A549 (cell line): ENCODE results near the gene COG8. TPM values are rescaled to one million over a fixed set of nuclear protein-coding genes. Genes with fewer than 3 reads are reported as not detected.
A peak's percentile ranks its signal among the peaks of the same experiment; 100 is the strongest.

Experiments used
- CBX2 ChIP-seq: fragments of 200-600 bp; sonication (generic); IDR thresholded peaks from 2 replicates; pipeline ENCODE4 v1.6.1; 2016; ENCODE audit warnings: low read depth, mild to moderate bottlenecking, borderline replicate concordance
- CBX8 ChIP-seq: fragments of 200-600 bp; sonication (generic); IDR thresholded peaks from 2 replicates; pipeline ENCODE4 v1.6.1; 2016
- CEBPB ChIP-seq, 2 experiments: fragments of >200 bp in 1 of 2; sonication (Bioruptor Twin) in 1 of 2; formaldehyde crosslinking in 1 of 2; IDR thresholded peaks; 2 replicates each; pipeline ENCODE4 v1.6.1; 2012 to 2016
- ESRRA ChIP-seq: fragments of 150-350 bp; IDR thresholded peaks from 2 replicates; pipeline ENCODE4 v1.6.1; 2014; ENCODE audit warnings: mild to moderate bottlenecking, low read length, borderline replicate concordance
- FOSL2 ChIP-seq, 2 experiments: fragments of 450-650 bp in 1 of 2; fragments of >200 bp in 1 of 2; sonication (Bioruptor Twin) in 1 of 2; formaldehyde crosslinking; IDR thresholded peaks; 2 replicates each; pipeline versions ENCODE4 v1.5.0 to v1.6.1; 2016 to 2020; ENCODE audit warnings: mild to moderate bottlenecking in 1 of 2, moderate library complexity in 1 of 2
- HEYL ChIP-seq: fragments of 250-450 bp; sonication (Bioruptor Pico); IDR thresholded peaks from 2 replicates; pipeline ENCODE4 v1.8.0; 2021; ENCODE audit warnings: mild to moderate bottlenecking, moderate library complexity
- HOXB13 ChIP-seq: fragments of 250-450 bp; sonication (Bioruptor Pico); IDR thresholded peaks from 2 replicates; pipeline ENCODE4 v1.5.0; 2020; ENCODE audit warnings: low read depth, mild to moderate bottlenecking, moderate library complexity
- HOXB5 ChIP-seq: fragments of 250-450 bp; sonication (Bioruptor Pico); IDR thresholded peaks from 2 replicates; pipeline ENCODE4 v1.5.0; 2020; ENCODE audit warnings: mild to moderate bottlenecking, moderate library complexity
- JUN ChIP-seq, 2 experiments: fragments of >200 bp; sonication (Bioruptor Twin); formaldehyde crosslinking; IDR thresholded peaks; 2 replicates in 1 of 2; 3 replicates in 1 of 2; pipeline ENCODE4 v1.6.1; 2016 to 2017
- JUNB ChIP-seq: fragments of >200 bp; sonication (Bioruptor Twin); formaldehyde crosslinking; IDR thresholded peaks from 2 replicates; pipeline ENCODE4 v1.6.1; 2016
- KDM1A ChIP-seq: fragments of 200-600 bp; sonication (generic); IDR thresholded peaks from 2 replicates; pipeline ENCODE4 v1.6.1; 2016; ENCODE audit warnings: low read depth, mild to moderate bottlenecking
- MAFK ChIP-seq: fragments of 450-650 bp; IDR thresholded peaks from 2 replicates; pipeline ENCODE4 v1.6.1; 2014; ENCODE audit not compliant: partially characterized antibody
- MAX ChIP-seq: IDR thresholded peaks from 2 replicates; pipeline ENCODE4 v1.6.1; 2012
- NFE2L2 ChIP-seq: fragments of 150-350 bp; conservative IDR thresholded peaks from 2 replicates; pipeline ENCODE4 v1.6.1; 2014; ENCODE audit warnings: low read length
- NPAS2 ChIP-seq: fragments of 250-450 bp; sonication (Bioruptor Pico); IDR thresholded peaks from 2 replicates; pipeline ENCODE4 v1.8.0; 2022; ENCODE audit warnings: mild to moderate bottlenecking, moderate library complexity, borderline replicate concordance
- NR3C1 ChIP-seq: fragments of >200 bp; sonication (Bioruptor Twin); formaldehyde crosslinking; IDR thresholded peaks from 3 replicates; pipeline ENCODE4 v1.6.1; 2017
- PHF8 ChIP-seq: fragments of 200-600 bp; sonication (generic); IDR thresholded peaks from 2 replicates; pipeline ENCODE4 v1.6.1; 2016; ENCODE audit warnings: low read depth, mild to moderate bottlenecking, antibody characterized with exemption, moderate library complexity, borderline replicate concordance
- POLR2A ChIP-seq: IDR thresholded peaks from 2 replicates; pipeline ENCODE4 v1.6.1; 2012; ENCODE audit warnings: mild to moderate bottlenecking, low read length
- POLR2AphosphoS2 ChIP-seq: conservative IDR thresholded peaks from 2 replicates; pipeline ENCODE4 v1.6.1; 2012; ENCODE audit warnings: low read length, improper control_type of control experiment, inconsistent platforms
- RAD21 ChIP-seq, 2 experiments: fragments of >200 bp in 1 of 2; sonication (Bioruptor Twin) in 1 of 2; formaldehyde crosslinking in 1 of 2; IDR thresholded peaks in 1 of 2; conservative IDR thresholded peaks in 1 of 2; 2 replicates in 1 of 2; 3 replicates in 1 of 2; pipeline ENCODE4 v1.6.1; 2012 to 2018; ENCODE audit warnings: inconsistent platforms in 1 of 2
- RARB ChIP-seq: fragments of 250-450 bp; sonication (Bioruptor Pico); IDR thresholded peaks from 2 replicates; pipeline ENCODE4 v1.8.0; 2021; ENCODE audit warnings: mild to moderate bottlenecking, moderate library complexity
- TFCP2L1 ChIP-seq: fragments of 250-450 bp; sonication (Bioruptor Pico); IDR thresholded peaks from 2 replicates; pipeline ENCODE4 v1.5.0; 2021; ENCODE audit warnings: mild to moderate bottlenecking
- ZC3H11A ChIP-seq: fragments of 450-650 bp; IDR thresholded peaks from 2 replicates; pipeline ENCODE4 v1.6.1; 2014; ENCODE audit warnings: antibody characterized with exemption, mild to moderate bottlenecking
- ZFP36 ChIP-seq: fragments of 450-650 bp; IDR thresholded peaks from 2 replicates; pipeline ENCODE4 v1.6.1; 2014; ENCODE audit warnings: borderline replicate concordance; ENCODE audit not compliant: partially characterized antibody
- ZNF302 ChIP-seq: fragments of 250-450 bp; sonication (Bioruptor Pico); IDR thresholded peaks from 2 replicates; pipeline ENCODE4 v1.9.0; 2021; ENCODE audit warnings: inconsistent platforms, mild to moderate bottlenecking, moderate library complexity
- polyA plus RNA-seq, 4 experiments: library from polyadenylated mRNA; depleted of rRNA in 3 of 4; stranded (reverse); fragments of >200 nt; fragmentation: RNase III in 1 of 4; extraction: RNeasy Plus Mini Kit Qiagen cat#74134 plus additional on column Dnase treatment in 1 of 4; gene quantifications; 2 replicates in 3 of 4; 3 replicates in 1 of 4; pipeline ENCODE4 v1.2.3, GENCODE V29; 2011 to 2017
- TF ChIP-seq, protein P1 (sequence below): fragments of >200 bp; sonication (Bioruptor Twin); formaldehyde crosslinking; IDR thresholded peaks from 3 replicates; pipeline ENCODE4 v1.5.1; 2016
- TF ChIP-seq, protein P2 (sequence below): fragments of 250-450 bp; sonication (Bioruptor Pico); IDR thresholded peaks from 2 replicates; pipeline ENCODE4 v1.5.0; 2020; ENCODE audit warnings: low read depth, mild to moderate bottlenecking, moderate library complexity
- TF ChIP-seq, protein P3 (sequence below): fragments of 200-600 bp; sonication (generic); IDR thresholded peaks from 2 replicates; pipeline ENCODE4 v1.6.1; 2016; ENCODE audit warnings: antibody characterized with exemption, mild to moderate bottlenecking, moderate library complexity

Gene COG8
- polyA plus RNA-seq, 2 of the 4 experiments (the other 2 are of a cell fraction) = 21.4 to 24.3 TPM

- TF ChIP-seq ZNF302 (CRISPR knock-in tag) = no peak
- no peak for TF ChIP-seq MAFK
- 0 out of 2 replicates have a peak, but pooled peaks have one; percentile 30 for TF ChIP-seq KDM1A
- TF ChIP-seq RARB (CRISPR knock-in tag) = no peak
- TF ChIP-seq POLR2AphosphoS2 = 0 out of 2 replicates have a peak, but pooled peaks have one; percentile 41
- peak; percentile 20 to 69; a peak in 3 of 5 replicates for TF ChIP-seq JUN (IDR thresholded peaks at IDR 0.05)
- TF ChIP-seq, protein P1, sequence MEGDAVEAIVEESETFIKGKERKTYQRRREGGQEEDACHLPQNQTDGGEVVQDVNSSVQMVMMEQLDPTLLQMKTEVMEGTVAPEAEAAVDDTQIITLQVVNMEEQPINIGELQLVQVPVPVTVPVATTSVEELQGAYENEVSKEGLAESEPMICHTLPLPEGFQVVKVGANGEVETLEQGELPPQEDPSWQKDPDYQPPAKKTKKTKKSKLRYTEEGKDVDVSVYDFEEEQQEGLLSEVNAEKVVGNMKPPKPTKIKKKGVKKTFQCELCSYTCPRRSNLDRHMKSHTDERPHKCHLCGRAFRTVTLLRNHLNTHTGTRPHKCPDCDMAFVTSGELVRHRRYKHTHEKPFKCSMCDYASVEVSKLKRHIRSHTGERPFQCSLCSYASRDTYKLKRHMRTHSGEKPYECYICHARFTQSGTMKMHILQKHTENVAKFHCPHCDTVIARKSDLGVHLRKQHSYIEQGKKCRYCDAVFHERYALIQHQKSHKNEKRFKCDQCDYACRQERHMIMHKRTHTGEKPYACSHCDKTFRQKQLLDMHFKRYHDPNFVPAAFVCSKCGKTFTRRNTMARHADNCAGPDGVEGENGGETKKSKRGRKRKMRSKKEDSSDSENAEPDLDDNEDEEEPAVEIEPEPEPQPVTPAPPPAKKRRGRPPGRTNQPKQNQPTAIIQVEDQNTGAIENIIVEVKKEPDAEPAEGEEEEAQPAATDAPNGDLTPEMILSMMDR = peak; percentile 75
- TF ChIP-seq ZFP36 = no peak
- TF ChIP-seq NPAS2 (CRISPR knock-in tag) = no peak
- no peak for TF ChIP-seq ZC3H11A
- TF ChIP-seq JUNB = no peak
- TF ChIP-seq HOXB5 (CRISPR knock-in tag) = 0 out of 2 replicates have a peak, but pooled peaks have one; percentile 23
- no peak for TF ChIP-seq NR3C1
- no peak for TF ChIP-seq NFE2L2
- TF ChIP-seq, protein P2, sequence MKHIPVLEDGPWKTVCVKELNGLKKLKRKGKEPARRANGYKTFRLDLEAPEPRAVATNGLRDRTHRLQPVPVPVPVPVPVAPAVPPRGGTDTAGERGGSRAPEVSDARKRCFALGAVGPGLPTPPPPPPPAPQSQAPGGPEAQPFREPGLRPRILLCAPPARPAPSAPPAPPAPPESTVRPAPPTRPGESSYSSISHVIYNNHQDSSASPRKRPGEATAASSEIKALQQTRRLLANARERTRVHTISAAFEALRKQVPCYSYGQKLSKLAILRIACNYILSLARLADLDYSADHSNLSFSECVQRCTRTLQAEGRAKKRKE = no peak
- TF ChIP-seq RAD21 (conservative IDR thresholded peaks at IDR 0.05 in 1 of 2, IDR thresholded peaks at IDR 0.05 in 1 of 2) = peak; percentile 33 to 41; a peak in 3 of 5 replicates
- peak; percentile 69 for TF ChIP-seq POLR2A
- TF ChIP-seq ESRRA = no peak
- 0 out of 2 replicates have a peak, but pooled peaks have one; percentile 56 for TF ChIP-seq MAX
- TF ChIP-seq CBX2 = no peak
- no peak for TF ChIP-seq HOXB13 (CRISPR knock-in tag)
- TF ChIP-seq, protein P3, sequence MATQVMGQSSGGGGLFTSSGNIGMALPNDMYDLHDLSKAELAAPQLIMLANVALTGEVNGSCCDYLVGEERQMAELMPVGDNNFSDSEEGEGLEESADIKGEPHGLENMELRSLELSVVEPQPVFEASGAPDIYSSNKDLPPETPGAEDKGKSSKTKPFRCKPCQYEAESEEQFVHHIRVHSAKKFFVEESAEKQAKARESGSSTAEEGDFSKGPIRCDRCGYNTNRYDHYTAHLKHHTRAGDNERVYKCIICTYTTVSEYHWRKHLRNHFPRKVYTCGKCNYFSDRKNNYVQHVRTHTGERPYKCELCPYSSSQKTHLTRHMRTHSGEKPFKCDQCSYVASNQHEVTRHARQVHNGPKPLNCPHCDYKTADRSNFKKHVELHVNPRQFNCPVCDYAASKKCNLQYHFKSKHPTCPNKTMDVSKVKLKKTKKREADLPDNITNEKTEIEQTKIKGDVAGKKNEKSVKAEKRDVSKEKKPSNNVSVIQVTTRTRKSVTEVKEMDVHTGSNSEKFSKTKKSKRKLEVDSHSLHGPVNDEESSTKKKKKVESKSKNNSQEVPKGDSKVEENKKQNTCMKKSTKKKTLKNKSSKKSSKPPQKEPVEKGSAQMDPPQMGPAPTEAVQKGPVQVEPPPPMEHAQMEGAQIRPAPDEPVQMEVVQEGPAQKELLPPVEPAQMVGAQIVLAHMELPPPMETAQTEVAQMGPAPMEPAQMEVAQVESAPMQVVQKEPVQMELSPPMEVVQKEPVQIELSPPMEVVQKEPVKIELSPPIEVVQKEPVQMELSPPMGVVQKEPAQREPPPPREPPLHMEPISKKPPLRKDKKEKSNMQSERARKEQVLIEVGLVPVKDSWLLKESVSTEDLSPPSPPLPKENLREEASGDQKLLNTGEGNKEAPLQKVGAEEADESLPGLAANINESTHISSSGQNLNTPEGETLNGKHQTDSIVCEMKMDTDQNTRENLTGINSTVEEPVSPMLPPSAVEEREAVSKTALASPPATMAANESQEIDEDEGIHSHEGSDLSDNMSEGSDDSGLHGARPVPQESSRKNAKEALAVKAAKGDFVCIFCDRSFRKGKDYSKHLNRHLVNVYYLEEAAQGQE = no peak
- TF ChIP-seq PHF8 = peak; percentile 81; the same call in 1 of the 2 replicates
- TF ChIP-seq TFCP2L1 (CRISPR knock-in tag) = no peak
- TF ChIP-seq HEYL = no peak
- no peak for TF ChIP-seq CEBPB (IDR thresholded peaks at IDR 0.05)
- TF ChIP-seq FOSL2 (IDR thresholded peaks at IDR 0.05) = no peak
- TF ChIP-seq FOSL2 (CRISPR knock-in tag; IDR thresholded peaks at IDR 0.05) = no peak
- TF ChIP-seq CBX8 = no peak
These were observed 28.5 kb downstream of the COG8 start, which contains the start of gene VPS4A (continued) for GRCh38 chr16:69310653-69311532.
